ENCODE data around the gene CAMK1.

- TF ChIP-seq NR2C2 (CRISPR knock-in tag; IDR thresholded peaks at IDR 0.05) = no peak
- no peak for TF ChIP-seq NR2C2 (tag; IDR thresholded peaks at IDR 0.05)
- TF ChIP-seq, protein P1, sequence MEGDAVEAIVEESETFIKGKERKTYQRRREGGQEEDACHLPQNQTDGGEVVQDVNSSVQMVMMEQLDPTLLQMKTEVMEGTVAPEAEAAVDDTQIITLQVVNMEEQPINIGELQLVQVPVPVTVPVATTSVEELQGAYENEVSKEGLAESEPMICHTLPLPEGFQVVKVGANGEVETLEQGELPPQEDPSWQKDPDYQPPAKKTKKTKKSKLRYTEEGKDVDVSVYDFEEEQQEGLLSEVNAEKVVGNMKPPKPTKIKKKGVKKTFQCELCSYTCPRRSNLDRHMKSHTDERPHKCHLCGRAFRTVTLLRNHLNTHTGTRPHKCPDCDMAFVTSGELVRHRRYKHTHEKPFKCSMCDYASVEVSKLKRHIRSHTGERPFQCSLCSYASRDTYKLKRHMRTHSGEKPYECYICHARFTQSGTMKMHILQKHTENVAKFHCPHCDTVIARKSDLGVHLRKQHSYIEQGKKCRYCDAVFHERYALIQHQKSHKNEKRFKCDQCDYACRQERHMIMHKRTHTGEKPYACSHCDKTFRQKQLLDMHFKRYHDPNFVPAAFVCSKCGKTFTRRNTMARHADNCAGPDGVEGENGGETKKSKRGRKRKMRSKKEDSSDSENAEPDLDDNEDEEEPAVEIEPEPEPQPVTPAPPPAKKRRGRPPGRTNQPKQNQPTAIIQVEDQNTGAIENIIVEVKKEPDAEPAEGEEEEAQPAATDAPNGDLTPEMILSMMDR (IDR thresholded peaks at IDR 0.05 in 2 of 3, conservative IDR thresholded peaks at IDR 0.05 in 1 of 3; ENCODE audit: insufficient read depth in 2 of 3, low read depth in 1 of 3, low read length in 3 of 3) = no peak
- TF ChIP-seq FIP1L1 (IDR thresholded peaks at IDR 0.05; ENCODE audit: low read depth, low read length, poor library complexity, severe bottlenecking) = no peak
These were observed 7.3 kb upstream of the CAMK1 start for GRCh38 chr3:9776896-9777693.
